BLaER1 treated with 17β-estradiol and CSF1 and Interleukin-3, amounts not matched to agents 10 nM and 100 nM (cell line): Measurements from ENCODE around the gene CCHCR1.
"Not testable (repeated sequence)": the region's sequence is repeated elsewhere in the genome, so short reads cannot be mapped to it uniquely, and the experiment has no call there.

Source experiments
- H3K27ac ChIP-seq, 11 experiments: shearing (Covaris generic); formaldehyde crosslinking; 2 replicates each; pipeline ENCODE4 v1.8.1; 2022
- H3K27me3 ChIP-seq, 11 experiments: shearing (Covaris generic); formaldehyde crosslinking; 2 replicates each; pipeline ENCODE4 v1.8.1; 2022
- H3K36me3 ChIP-seq, 11 experiments: shearing (Covaris generic); formaldehyde crosslinking; 2 replicates each; pipeline ENCODE4 v1.8.1; 2022
- H3K4me1 ChIP-seq, 10 experiments: shearing (Covaris generic); formaldehyde crosslinking; 2 replicates each; pipeline ENCODE4 v1.8.1; 2022
- H3K4me2 ChIP-seq, 11 experiments: shearing (Covaris generic); formaldehyde crosslinking; 2 replicates each; pipeline ENCODE4 v1.8.1; 2022
- H3K4me3 ChIP-seq, 10 experiments: shearing (Covaris generic); formaldehyde crosslinking; 2 replicates each; pipeline ENCODE4 v1.8.1; 2022
- H3K9ac ChIP-seq, 11 experiments: shearing (Covaris generic); formaldehyde crosslinking; 2 replicates each; pipeline ENCODE4 v1.8.1; 2022
- H3K9me3 ChIP-seq, 11 experiments: shearing (Covaris generic); formaldehyde crosslinking; replicated peaks in 1 of 11; 2 replicates each; pipeline ENCODE4 v1.8.1; 2022
- H4K20me1 ChIP-seq, 11 experiments: shearing (Covaris generic); formaldehyde crosslinking; 2 replicates each; pipeline ENCODE4 v1.8.1; 2022
- Cebpa-rat ChIP-seq, 11 experiments: shearing (Covaris generic); IDR thresholded peaks; 2 replicates each; pipeline ENCODE4 v1.8.1; 2022

CCHCR1 gene

GRCh38 chr6:31174378-31174777 lies 16.8 kb upstream of the CCHCR1 start:
- no peaks in the 10 kb centered on the region for H4K20me1 ChIP-seq
- H3K4me3 ChIP-seq: no peak overlapping the region
- no peak overlapping the region for H3K9ac ChIP-seq
- no peak for TF ChIP-seq Cebpa-rat (IDR thresholded peaks at IDR 0.05)
- no peaks in the 10 kb centered on the region for H3K27me3 ChIP-seq
- H3K4me2 ChIP-seq: no peak overlapping the region
- no peaks in the 10 kb centered on the region for H3K9me3 ChIP-seq
- peaks cover 0 to 6% (median 0%) of the 10 kb centered on the region in 10 experiments; a peak in 2 of 20 replicates for H3K4me1 ChIP-seq
- no peaks in the 10 kb centered on the region for H3K36me3 ChIP-seq
- H3K27ac ChIP-seq: no peak overlapping the region

- no peaks in the 10 kb centered on the region for H3K9me3 ChIP-seq
- no peak overlapping the region for H3K9ac ChIP-seq
- no peaks in the 10 kb centered on the region for H4K20me1 ChIP-seq
- H3K4me2 ChIP-seq: no peak overlapping the region
- H3K4me3 ChIP-seq: no peak overlapping the region
- no peaks in the 10 kb centered on the region for H3K4me1 ChIP-seq
- H3K27ac ChIP-seq: no peak overlapping the region
- H3K36me3 ChIP-seq: no peaks in the 10 kb centered on the region
- H3K27me3 ChIP-seq: no peaks in the 10 kb centered on the region
- TF ChIP-seq Cebpa-rat (IDR thresholded peaks at IDR 0.05): no peak
Observed at GRCh38 chr6:31173406-31173805, 15.8 kb upstream of the CCHCR1 start.

GRCh38 chr6:31172973-31173384 lies 15.4 kb upstream of the CCHCR1 start:
- Histone ChIP-seq H3K27me3 (no peaks in the 10 kb centered on the region), H3K9me3 (no peaks in the 10 kb centered on the region), H3K36me3 (0 out of 22 replicates have a peak, but pooled peaks cover 0 to under 1% (median 0%) of the 10 kb centered on the region in 11 experiments), H3K4me2 (no peak overlapping the region), H3K4me3 (no peak overlapping the region), H4K20me1 (no peaks in the 10 kb centered on the region), H3K4me1 (no peaks in the 10 kb centered on the region), H3K9ac (no peak overlapping the region), H3K27ac (no peak overlapping the region)
- TF ChIP-seq Cebpa-rat (IDR thresholded peaks at IDR 0.05): no peak

GRCh38 chr6:31171931-31172905 lies 14.6 kb upstream of the CCHCR1 start:
- H4K20me1 ChIP-seq: no peaks in the 10 kb centered on the region
- no peaks in the 10 kb centered on the region for H3K9me3 ChIP-seq
- H3K27me3 ChIP-seq: no peaks in the 10 kb centered on the region
- no peak overlapping the region for H3K9ac ChIP-seq
- H3K27ac ChIP-seq: no peak overlapping the region
- H3K4me3 ChIP-seq: no peak overlapping the region
- 0 out of 22 replicates have a peak, but pooled peaks cover 0 to 6% (median 0%) of the 10 kb centered on the region in 11 experiments for H3K36me3 ChIP-seq
- H3K4me2 ChIP-seq: no peak overlapping the region
- TF ChIP-seq Cebpa-rat (IDR thresholded peaks at IDR 0.05): no peak
- no peaks in the 10 kb centered on the region for H3K4me1 ChIP-seq

- Histone ChIP-seq H3K4me1 (no peaks in the 10 kb centered on the region), H3K36me3 (peaks cover 0 to 7% (median 0%) of the 10 kb centered on the region in 11 experiments; a peak in 1 of 22 replicates), H4K20me1 (no peaks in the 10 kb centered on the region), H3K27me3 (no peaks in the 10 kb centered on the region), H3K4me2 (no peak overlapping the region), H3K9me3 (no peaks in the 10 kb centered on the region), H3K27ac (no peak overlapping the region), H3K9ac (no peak overlapping the region), H3K4me3 (no peak overlapping the region)
- TF ChIP-seq Cebpa-rat (IDR thresholded peaks at IDR 0.05): no peak
Observed at GRCh38 chr6:31170987-31171671, 13.5 kb upstream of the CCHCR1 start.

- Histone ChIP-seq H4K20me1 (no peaks in the 10 kb centered on the region), H3K4me2 (no peak within 1 kb of the TSS), H3K27ac (no peak within 1 kb of the TSS), H3K27me3 (no peaks in the 10 kb centered on the region), H3K9me3 (no peaks in the 10 kb centered on the region), H3K36me3 (peaks cover 0 to 11% (median 0%) of the 10 kb centered on the region in 11 experiments; a peak in 1 of 22 replicates), H3K4me1 (no peaks in the 10 kb centered on the region), H3K4me3 (no peak within 1 kb of the TSS), H3K9ac (no peak within 1 kb of the TSS)
- TF ChIP-seq Cebpa-rat (IDR thresholded peaks at IDR 0.05): no peak
Observed at GRCh38 chr6:31170600-31170881, 12.9 kb upstream of the CCHCR1 start, which contains the start of gene POU5F1. Gene POU5F1, minus strand, starts transcription at chr6:31170682. Its CDS starts 62 bp downstream, at chr6:31170620.

- not testable (repeated sequence) for H3K27me3 ChIP-seq, H3K4me2 ChIP-seq, H3K27ac ChIP-seq, H3K9me3 ChIP-seq, H3K4me1 ChIP-seq, H4K20me1 ChIP-seq, H3K9ac ChIP-seq, H3K4me3 ChIP-seq
- peaks cover 0 to 11% (median 0%) of the 10 kb centered on the region in 11 experiments; a peak in 1 of 22 replicates for H3K36me3 ChIP-seq
Observed at GRCh38 chr6:31169858-31170599, 12.4 kb upstream of the CCHCR1 start.

- no peaks in the 10 kb centered on the region for H3K4me1 ChIP-seq
- no peak overlapping the region for H3K9ac ChIP-seq
- no peak overlapping the region for H3K4me3 ChIP-seq
- no peaks in the 10 kb centered on the region for H3K9me3 ChIP-seq
- H4K20me1 ChIP-seq: no peaks in the 10 kb centered on the region
- H3K27me3 ChIP-seq: no peaks in the 10 kb centered on the region
- no peak overlapping the region for H3K4me2 ChIP-seq
- TF ChIP-seq Cebpa-rat (IDR thresholded peaks at IDR 0.05): no peak
- no peak overlapping the region for H3K27ac ChIP-seq
- peaks cover 0 to 11% (median 0%) of the 10 kb centered on the region in 11 experiments; a peak in 1 of 22 replicates for H3K36me3 ChIP-seq
Observed at GRCh38 chr6:31169123-31169857, 11.7 kb upstream of the CCHCR1 start.
